B cell (primary cell): ENCODE measurements around the gene EXOSC2. TPM values are rescaled to one million over a fixed set of nuclear protein-coding genes. Genes with fewer than 3 reads are reported as not detected.

Source experiments
- ATAC-seq: fragments of 200-7000 bp; cut with Tn5 transposase; one replicate; pipeline ENCODE4 v1.10.0; 2021; ENCODE audit warnings: low read depth, mild to moderate bottlenecking, moderate number of reproducible peaks, moderate library complexity
- CTCF ChIA-PET: fragments of 350-600 bp; sonication (Branson Sonifier 250); formaldehyde crosslinking; loops from one replicate; lab custom pipeline; 2021; ENCODE audit warnings: antibody characterized with exemption, inconsistent platforms; lab: Charles Lee
- POLR2A ChIA-PET: fragments of 350-600 bp; sonication (Branson Sonifier 250); formaldehyde crosslinking; loops from one replicate; lab custom pipeline; 2021; ENCODE audit warnings: antibody characterized with exemption; lab: Charles Lee
- DNase-seq: peaks from one replicate; pipeline ENCODE4 v3.0.0; 2013
- H2AFZ ChIP-seq: 2 replicates; pipeline ENCODE4 v1.6.1; 2012; ENCODE audit warnings: mild to moderate bottlenecking, low read depth, low read length; ENCODE audit not compliant: insufficient read depth, poor library complexity, severe bottlenecking
- H3K27ac ChIP-seq, 2 donors: 1 replicate in 1 of 2; 2 replicates in 1 of 2; pipeline ENCODE4 v1.5.1; 2012 to 2013; ENCODE audit warnings: low read length in 2 of 2, mild to moderate bottlenecking in 2 of 2, moderate library complexity in 1 of 2
- H3K27me3 ChIP-seq, 4 experiments: fragments of 200-600 bp in 1 of 4; sonication (generic) in 1 of 4; replicated peaks in 1 of 4; 1 replicate in 2 of 4; 2 replicates in 2 of 4; pipeline versions ENCODE4 v1.6.1 to v1.7.0; 2013 to 2016; ENCODE audit warnings: low read length in 3 of 4, mild to moderate bottlenecking in 2 of 4, mixed read lengths in 1 of 4, moderate library complexity in 1 of 4; ENCODE audit not compliant: insufficient read depth in 4 of 4, control insufficient read depth in 3 of 4; ENCODE audit errors: control extremely low read depth in 1 of 4
- H3K36me3 ChIP-seq, 2 experiments: replicated peaks in 1 of 2; 1 replicate in 1 of 2; 2 replicates in 1 of 2; pipeline versions ENCODE4 v1.6.1 to v1.7.1; 2013; ENCODE audit warnings: low read length in 1 of 2; ENCODE audit not compliant: insufficient read depth in 2 of 2, control insufficient read depth in 1 of 2; ENCODE audit errors: control extremely low read depth in 1 of 2, extremely low read depth in 1 of 2
- H3K4me1 ChIP-seq, 2 donors: fragments of 200-600 bp in 1 of 2; sonication (generic) in 1 of 2; 1 replicate in 1 of 2; 2 replicates in 1 of 2; pipeline versions ENCODE4 v1.5.1 to v1.6.1; 2013 to 2017; ENCODE audit warnings: low read length in 2 of 2; ENCODE audit not compliant: control insufficient read depth in 2 of 2, insufficient read depth in 2 of 2
- H3K4me2 ChIP-seq: replicated peaks from 2 replicates; pipeline ENCODE3; 2012; ENCODE audit warnings: mild to moderate bottlenecking, low read depth, low read length; ENCODE audit not compliant: poor library complexity, severe bottlenecking
- H3K4me3 ChIP-seq, 5 experiments: fragments of 200-600 bp in 1 of 5; sonication (generic) in 1 of 5; 1 replicate in 3 of 5; 2 replicates in 2 of 5; pipeline versions ENCODE4 v1.5.1 to v1.7.0; 2011 to 2016; ENCODE audit warnings: low read length in 4 of 5, mild to moderate bottlenecking in 4 of 5, low read depth in 2 of 5, control low read depth in 1 of 5, moderate library complexity in 1 of 5; ENCODE audit not compliant: insufficient read depth in 1 of 5; ENCODE audit errors: control extremely low read depth in 1 of 5, extremely low read depth in 1 of 5
- H3K79me2 ChIP-seq: fragments of 200-600 bp; sonication (generic); one replicate; pipeline ENCODE4 v1.6.0; 2016; ENCODE audit warnings: low read length; ENCODE audit not compliant: control insufficient read depth, insufficient read depth
- H3K9ac ChIP-seq: fragments of 200-600 bp; sonication (generic); 2 replicates; pipeline ENCODE4 v1.6.1; 2017; ENCODE audit warnings: mild to moderate bottlenecking, low read length, moderate library complexity
- H3K9me3 ChIP-seq, 3 donors: one replicate each; pipeline versions ENCODE4 v1.6.1 to v1.7.1; 2013; ENCODE audit warnings: low read length in 2 of 3; ENCODE audit not compliant: control insufficient read depth in 2 of 3, insufficient read depth in 1 of 3; ENCODE audit errors: control extremely low read depth in 1 of 3
- H4K20me1 ChIP-seq: 2 replicates; pipeline ENCODE4 v1.6.0; 2012; ENCODE audit warnings: mild to moderate bottlenecking, low read length; ENCODE audit not compliant: insufficient read depth, control insufficient read depth, poor library complexity, severe bottlenecking
- H3K27ac Mint-ChIP-seq: one replicate; pipeline ENCODE4 v1.8.0; 2021; ENCODE audit warnings: mixed read lengths
- H3K27me3 Mint-ChIP-seq: one replicate; pipeline ENCODE4 v1.8.0; 2021; ENCODE audit warnings: mixed read lengths
- H3K4me1 Mint-ChIP-seq: one replicate; pipeline ENCODE4 v1.8.0; 2021; ENCODE audit warnings: mixed read lengths
- H3K4me3 Mint-ChIP-seq: one replicate; pipeline ENCODE4 v1.8.0; 2021; ENCODE audit warnings: mixed read lengths
- H3K9me3 Mint-ChIP-seq: one replicate; pipeline ENCODE4 v1.8.0; 2022; ENCODE audit warnings: mixed read lengths; ENCODE audit not compliant: insufficient read depth
- EZH2 ChIP-seq: IDR thresholded peaks from 2 replicates; pipeline ENCODE4 v1.6.1; 2012; ENCODE audit warnings: borderline replicate concordance, low read depth, mild to moderate bottlenecking, moderate library complexity, low read length; ENCODE audit not compliant: insufficient read depth, poor library complexity, severe bottlenecking
- WGBS: methylation state at CpG from one replicate; pipeline ENCODE4 v1.1.5; 2013; ENCODE audit warnings: missing lambda C conversion rate; ENCODE audit not compliant: insufficient coverage; 5-methylcytosine and 5-hydroxymethylcytosine counted together
- intact Hi-C: fragments of 100-400 bp; cut with micrococcal nuclease; formaldehyde crosslinking; loops from one replicate; pipeline ENCODE4 v1.10.0; 2022
- polyA plus RNA-seq: library from polyadenylated mRNA; depleted of rRNA; stranded (reverse); fragments of >200 nt; gene quantifications from 2 replicates; pipeline ENCODE4 v1.2.3, GENCODE V29; 2012
- total RNA-seq, 2 donors: library from RNA; stranded (reverse); fragments of 120-200 nt in 1 of 2; gene quantifications; 1 replicate in 1 of 2; 2 replicates in 1 of 2; pipeline versions ENCODE4 v1.2.3 to v1.2.4, GENCODE V29; 2013 to 2022
- TF ChIP-seq, protein P1 (sequence below): fragments of 200-600 bp; IDR thresholded peaks from one replicate; pipeline ENCODE4 v1.8.0; 2022; ENCODE audit warnings: antibody characterized with exemption, mild to moderate bottlenecking

The EXOSC2 gene
- total and polyA plus RNA-seq, 2 donors (not counting 1 experiment from before 2014, with no cell fraction given) = 31.5 to 53.3 TPM

DNA sequence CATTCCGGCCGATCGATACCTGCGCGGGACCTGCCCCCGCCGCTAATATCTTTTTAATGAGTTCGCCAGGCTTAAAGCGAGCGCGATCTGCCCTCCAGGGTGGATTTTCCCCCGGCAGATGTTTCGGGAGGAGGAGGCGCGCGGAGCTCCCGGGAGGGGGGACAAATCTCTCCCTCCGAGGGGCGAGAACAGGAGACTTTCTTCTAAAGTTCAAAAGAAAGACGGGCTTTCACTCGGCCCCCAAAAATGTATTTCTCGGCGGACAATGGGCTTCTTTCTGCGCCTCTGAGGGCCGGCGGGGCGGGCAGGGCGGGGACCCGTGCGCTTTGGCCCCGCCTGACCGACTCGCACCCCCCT lies 33.3 kb upstream of the EXOSC2 start:
- Histone ChIP-seq H3K79me2 (no peaks in the 10 kb centered on the region), H3K36me3 (no peaks in the 10 kb centered on the region), H3K9me3 (peaks cover 0 to 26% (median 0%) of the 10 kb centered on the region in 3 donors), H3K4me3 (peak overlapping the region in 1 of 5 experiments; percentile 25), H3K4me1 (peaks cover 50 to 52% of the 10 kb centered on the region in 2 donors), H3K4me2 (peak overlapping the region; percentile 75), H2AFZ (peak overlapping the region; percentile 33), H3K9ac (no peak overlapping the region), H4K20me1 (no peaks in the 10 kb centered on the region), H3K27ac (no peak overlapping the region), H3K27me3 (peaks cover 0 to 78% (median 37%) of the 10 kb centered on the region in 4 experiments)
- Mint-ChIP-seq H3K4me1 (peaks cover 24% of the 10 kb centered on the region), H3K4me3 (peak overlapping the region; percentile 32), H3K27ac (no peak overlapping the region), H3K27me3 (peaks cover 56% of the 10 kb centered on the region), H3K9me3 (no peaks in the 10 kb centered on the region)
- DNase-seq (no peak), ATAC-seq (no peak)
- 5% methylated on average over 22 of the region's 33 CpGs for WGBS
- intact Hi-C loops = no loop called here
- POLR2A ChIA-PET = no interaction called here
- CTCF ChIA-PET = no interaction called here
- TF ChIP-seq EZH2 = no peak
- TF ChIP-seq, protein P1, sequence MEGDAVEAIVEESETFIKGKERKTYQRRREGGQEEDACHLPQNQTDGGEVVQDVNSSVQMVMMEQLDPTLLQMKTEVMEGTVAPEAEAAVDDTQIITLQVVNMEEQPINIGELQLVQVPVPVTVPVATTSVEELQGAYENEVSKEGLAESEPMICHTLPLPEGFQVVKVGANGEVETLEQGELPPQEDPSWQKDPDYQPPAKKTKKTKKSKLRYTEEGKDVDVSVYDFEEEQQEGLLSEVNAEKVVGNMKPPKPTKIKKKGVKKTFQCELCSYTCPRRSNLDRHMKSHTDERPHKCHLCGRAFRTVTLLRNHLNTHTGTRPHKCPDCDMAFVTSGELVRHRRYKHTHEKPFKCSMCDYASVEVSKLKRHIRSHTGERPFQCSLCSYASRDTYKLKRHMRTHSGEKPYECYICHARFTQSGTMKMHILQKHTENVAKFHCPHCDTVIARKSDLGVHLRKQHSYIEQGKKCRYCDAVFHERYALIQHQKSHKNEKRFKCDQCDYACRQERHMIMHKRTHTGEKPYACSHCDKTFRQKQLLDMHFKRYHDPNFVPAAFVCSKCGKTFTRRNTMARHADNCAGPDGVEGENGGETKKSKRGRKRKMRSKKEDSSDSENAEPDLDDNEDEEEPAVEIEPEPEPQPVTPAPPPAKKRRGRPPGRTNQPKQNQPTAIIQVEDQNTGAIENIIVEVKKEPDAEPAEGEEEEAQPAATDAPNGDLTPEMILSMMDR = no peak

DNA sequence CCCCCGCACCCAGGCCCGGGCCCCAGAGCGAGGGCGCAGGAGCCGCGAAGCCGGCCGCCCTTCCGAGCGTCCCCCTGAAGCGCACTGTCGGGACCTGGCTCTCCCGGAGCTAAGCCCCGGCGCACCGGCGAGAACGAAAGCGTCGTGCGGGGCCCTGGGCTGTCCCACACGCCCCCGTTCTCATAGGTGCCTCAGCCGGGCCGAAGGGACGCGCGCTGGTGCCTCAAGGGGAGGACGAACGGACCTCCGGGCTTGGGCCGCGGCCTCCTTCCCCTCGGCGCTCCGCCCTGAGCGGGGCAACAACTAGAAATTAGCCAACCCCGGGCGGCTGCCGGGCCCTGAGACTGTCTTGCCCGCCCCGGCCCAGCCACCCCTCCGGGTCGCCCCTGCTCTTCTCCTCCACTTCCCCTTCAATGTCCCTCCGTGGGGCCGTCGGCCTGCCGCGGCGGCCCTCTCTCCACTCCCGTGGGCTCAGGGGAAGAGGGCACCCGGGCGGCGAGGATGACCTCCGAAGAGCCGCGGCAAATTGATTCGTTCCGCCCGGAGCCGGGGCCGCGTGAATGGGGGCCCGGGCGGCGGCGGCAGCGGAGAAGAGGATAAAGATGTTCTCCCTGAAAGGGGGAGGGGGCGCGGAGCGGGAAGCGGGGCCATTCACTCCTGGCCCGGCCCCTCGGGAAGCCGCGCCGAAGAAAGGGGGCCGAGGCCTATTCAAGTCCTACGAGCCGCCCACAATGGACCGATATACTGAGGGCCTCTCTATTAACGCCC lies 32.7 kb upstream of the EXOSC2 start:
- peaks cover 28% of the 10 kb centered on the region for H3K4me1 Mint-ChIP-seq
- peak overlapping the region; percentile 16 for H3K4me3 Mint-ChIP-seq
- TF ChIP-seq, protein P1 = no peak
- TF ChIP-seq EZH2 = peak; percentile 44
- ChIA-PET POLR2A (no interaction called here), CTCF (no interaction called here)
- peaks cover 0 to 30% (median 0%) of the 10 kb centered on the region in 3 donors for H3K9me3 ChIP-seq
- no peaks in the 10 kb centered on the region for H4K20me1 ChIP-seq
- DNase-seq (peak; percentile 50), ATAC-seq (no peak)
- no peak overlapping the region for H3K27ac Mint-ChIP-seq
- H3K27ac ChIP-seq = no peak overlapping the region
- peak overlapping the region; percentile 35 for H3K9ac ChIP-seq
- H2AFZ ChIP-seq = peak overlapping the region; percentile 33
- intact Hi-C loops = no loop called here
- H3K27me3 Mint-ChIP-seq = peaks cover 55% of the 10 kb centered on the region
- no peaks in the 10 kb centered on the region for H3K36me3 ChIP-seq
- H3K4me2 ChIP-seq = peak overlapping the region; percentile 75
- WGBS = 3% methylated on average over 82 of the region's 82 CpGs
- H3K27me3 ChIP-seq = peaks cover 0 to 83% (median 42%) of the 10 kb centered on the region in 4 experiments
- no peaks in the 10 kb centered on the region for H3K79me2 ChIP-seq
- peaks cover 55 to 58% of the 10 kb centered on the region in 2 donors for H3K4me1 ChIP-seq
- peak overlapping the region in 3 of 5 experiments; percentile 25 to 32 (median 29) for H3K4me3 ChIP-seq
- H3K9me3 Mint-ChIP-seq = no peaks in the 10 kb centered on the region
